Sigmoid colon (tissue), 7 donors: ENCODE results near the gene FBXO38. TPM values are rescaled to one million over a fixed set of nuclear protein-coding genes. Genes with fewer than 3 reads are reported as not detected.

ENCODE experiments used
- DNase-seq: peaks from one replicate; pipeline ENCODE4 v3.0.0-alpha.2; 2019
- H3K27ac ChIP-seq, 4 donors: fragments of 200-600 bp; sonication (generic); one replicate each; pipeline ENCODE4 v1.5.1; 2016 to 2019; ENCODE audit warnings: mild to moderate bottlenecking in 1 of 4
- H3K27me3 ChIP-seq, 3 donors: fragments of 200-600 bp; sonication (generic); one replicate each; pipeline ENCODE4 v1.5.1; 2019; ENCODE audit warnings: mild to moderate bottlenecking in 1 of 3
- H3K36me3 ChIP-seq, 4 donors: fragments of 200-600 bp; sonication (generic); one replicate each; pipeline ENCODE4 v1.5.1; 2016 to 2019
- H3K4me1 ChIP-seq, 4 donors: fragments of 200-600 bp; sonication (generic); one replicate each; pipeline ENCODE4 v1.5.1; 2017 to 2019
- H3K4me3 ChIP-seq, 4 donors: fragments of 200-600 bp; sonication (generic); one replicate each; pipeline ENCODE4 v1.5.1; 2017 to 2019; ENCODE audit warnings: mild to moderate bottlenecking in 2 of 4, moderate library complexity in 1 of 4
- H3K9me3 ChIP-seq, 4 donors: fragments of 200-600 bp in 3 of 4; sonication (generic) in 3 of 4; one replicate each; pipeline versions ENCODE4 v1.5.1 to v1.6.1; 2013 to 2019
- CTCF ChIP-seq, 4 experiments: fragments of 450-650 bp in 3 of 4; fragments of 200-600 bp in 1 of 4; IDR thresholded peaks; one replicate each; pipeline ENCODE4 v1.5.1; 2016 to 2019; ENCODE audit warnings: antibody characterized with exemption in 4 of 4, mild to moderate bottlenecking in 3 of 4, moderate library complexity in 2 of 4
- EP300 ChIP-seq, 4 donors: sonication (generic); formaldehyde crosslinking; IDR thresholded peaks; one replicate each; pipeline ENCODE4 v1.6.1; 2017; ENCODE audit warnings: antibody characterized with exemption in 4 of 4
- POLR2A ChIP-seq, 2 donors: fragments of 450-650 bp; IDR thresholded peaks; one replicate each; pipeline ENCODE4 v1.6.1; 2016; ENCODE audit warnings: antibody characterized with exemption in 2 of 2, mild to moderate bottlenecking in 2 of 2, moderate library complexity in 2 of 2
- POLR2AphosphoS5 ChIP-seq, 4 donors: sonication (generic); formaldehyde crosslinking; IDR thresholded peaks; one replicate each; pipeline ENCODE4 v1.6.1; 2017; ENCODE audit warnings: antibody characterized with exemption in 4 of 4
- WGBS, 2 donors: extraction: QIAGEN DNeasy Blood & Tissue Kit; methylation state at CpG; one replicate each; pipeline ENCODE4 v1.1.7; 2013; 5-methylcytosine and 5-hydroxymethylcytosine counted together
- intact Hi-C: fragments of 100-400 bp; cut with DNase I; formaldehyde crosslinking; loops from one replicate; pipeline ENCODE4 v1.15.1; 2023
- polyA plus RNA-seq, 3 donors: library from polyadenylated mRNA; stranded (reverse); fragments of 200-250 nt; gene quantifications; one replicate each; pipeline ENCODE4 v1.2.3, GENCODE V29; 2013
- total RNA-seq, 4 donors: library from RNA; depleted of rRNA; stranded (reverse); fragments of >200 nt; gene quantifications; one replicate each; pipeline ENCODE4 v1.1.0, GENCODE V29; 2016
- donor health status: healthy with polysubstance abuse.
- donor health status: Bipolar disorder and iron deficiency.
- donor health status: healthy.

FBXO38 gene
- total and polyA plus RNA-seq, 7 donors: 11.4 to 59.6 (median 46.0) TPM

- TF ChIP-seq POLR2A (IDR thresholded peaks at IDR 0.05) (no peak), EP300 (IDR thresholded peaks at IDR 0.05) (peak in 2 of 4 donors; percentile 67), POLR2AphosphoS5 (IDR thresholded peaks at IDR 0.05) (peak; percentile 41 to 74 (median 67)), CTCF (IDR thresholded peaks at IDR 0.05) (no peak)
- no peaks in the 10 kb centered on the region for H3K9me3 ChIP-seq
- peak; percentile 64 for DNase-seq
- H3K27me3 ChIP-seq: no peaks in the 10 kb centered on the region
- intact Hi-C loops: no loop called here
- peaks cover 0 to 41% (median 17%) of the 10 kb centered on the region in 4 donors for H3K4me1 ChIP-seq
- peaks cover 12 to 82% (median 29%) of the 10 kb centered on the region in 4 donors for H3K36me3 ChIP-seq
- WGBS, 2 donors: 92% methylated on average over 4 of the region's 4 CpGs
- H3K27ac ChIP-seq: peak overlapping the region in 3 of 4 donors; percentile 58 to 77 (median 72)
- no peak overlapping the region for H3K4me3 ChIP-seq
Measured at GRCh38 chr5:148414833-148415232, 31.1 kb downstream of the FBXO38 start.

- peaks cover 0 to 41% (median 17%) of the 10 kb centered on the region in 4 donors for H3K4me1 ChIP-seq
- no peak for DNase-seq
- H3K36me3 ChIP-seq: peaks cover 9 to 74% (median 17%) of the 10 kb centered on the region in 4 donors
- intact Hi-C loops: no loop called here
- H3K27me3 ChIP-seq: no peaks in the 10 kb centered on the region
- no peaks in the 10 kb centered on the region for H3K9me3 ChIP-seq
- TF ChIP-seq CTCF (IDR thresholded peaks at IDR 0.05) (no peak), POLR2A (IDR thresholded peaks at IDR 0.05) (no peak), EP300 (IDR thresholded peaks at IDR 0.05) (no peak), POLR2AphosphoS5 (IDR thresholded peaks at IDR 0.05) (no peak)
- 83 to 91% methylated on average over 1 of the region's 1 CpG for WGBS, 2 donors
- peak overlapping the region in 3 of 4 donors; percentile 58 to 77 (median 72) for H3K27ac ChIP-seq
- H3K4me3 ChIP-seq: no peak overlapping the region
Measured at GRCh38 chr5:148416416-148416815, 32.7 kb downstream of the FBXO38 start.

- peak overlapping the region in 3 of 4 donors; percentile 58 to 77 (median 72) for H3K27ac ChIP-seq
- no peak for DNase-seq
- H3K36me3 ChIP-seq: peaks cover 9 to 69% (median 17%) of the 10 kb centered on the region in 4 donors
- H3K27me3 ChIP-seq: no peaks in the 10 kb centered on the region
- no peaks in the 10 kb centered on the region for H3K9me3 ChIP-seq
- no peak overlapping the region for H3K4me3 ChIP-seq
- peak in 3 of 4 donors; percentile 6 to 38 (median 12) for TF ChIP-seq POLR2AphosphoS5 (IDR thresholded peaks at IDR 0.05)
- TF ChIP-seq POLR2A (IDR thresholded peaks at IDR 0.05): no peak
- WGBS, 2 donors: 86 to 91% methylated on average over 7 of the region's 7 CpGs
- H3K4me1 ChIP-seq: peaks cover 0 to 41% (median 17%) of the 10 kb centered on the region in 4 donors
- intact Hi-C loops: no loop called here
Measured at GRCh38 chr5:148416921-148417320, 33.2 kb downstream of the FBXO38 start.

DNA sequence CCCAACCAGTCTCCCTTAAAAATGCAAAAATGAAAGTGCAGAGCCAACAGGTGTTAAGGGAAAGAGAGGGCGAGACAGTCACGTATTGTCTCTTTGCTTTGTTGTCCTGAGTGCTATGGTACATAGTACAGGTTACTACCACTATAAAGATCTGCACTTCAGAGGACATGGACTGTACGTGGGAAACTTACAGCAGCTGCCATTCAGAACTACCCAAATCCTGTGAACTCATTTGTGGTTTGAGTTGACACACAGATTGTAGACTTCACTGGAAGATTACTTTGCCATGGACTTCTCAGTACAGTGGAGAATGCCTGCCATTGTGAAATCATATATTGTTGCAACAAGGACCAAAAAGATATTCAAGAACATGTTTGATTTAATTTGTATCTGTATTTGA lies 34.8 kb downstream of the FBXO38 start:
- no peak overlapping the region for H3K27ac ChIP-seq
- H3K9me3 ChIP-seq: no peaks in the 10 kb centered on the region
- WGBS, 2 donors: 16 to 70% methylated on average over 3 of the region's 3 CpGs
- H3K4me3 ChIP-seq: no peak overlapping the region
- intact Hi-C loops: no loop called here
- TF ChIP-seq CTCF (IDR thresholded peaks at IDR 0.05): no peak
- no peak for TF ChIP-seq POLR2AphosphoS5 (IDR thresholded peaks at IDR 0.05)
- no peak for TF ChIP-seq POLR2A (IDR thresholded peaks at IDR 0.05)
- no peak for TF ChIP-seq EP300 (IDR thresholded peaks at IDR 0.05)
- peaks cover 9 to 75% (median 20%) of the 10 kb centered on the region in 4 donors for H3K36me3 ChIP-seq
- no peaks in the 10 kb centered on the region for H3K27me3 ChIP-seq
- DNase-seq: no peak
- H3K4me1 ChIP-seq: peaks cover 0 to 47% (median 17%) of the 10 kb centered on the region in 4 donors

DNA sequence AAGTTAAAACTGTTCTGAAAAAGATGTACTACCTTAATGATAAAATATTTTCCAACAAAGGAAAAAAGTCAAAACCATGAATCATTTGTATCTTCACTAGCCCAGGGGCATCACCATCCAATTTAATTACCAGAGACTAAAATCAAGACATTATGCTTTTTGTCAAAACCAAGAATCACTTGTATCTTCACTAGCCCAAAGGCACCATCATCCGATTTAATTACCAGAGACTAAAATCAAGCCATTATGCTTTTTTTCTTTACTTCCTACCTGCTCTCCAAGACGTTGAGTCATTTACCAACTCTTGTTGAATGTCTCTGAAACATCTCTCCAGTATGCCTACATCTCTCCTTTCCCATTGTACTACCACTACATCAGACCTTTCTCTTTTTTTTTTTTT lies 37.9 kb downstream of the FBXO38 start:
- Histone ChIP-seq H3K36me3 (peaks cover 25 to 87% (median 38%) of the 10 kb centered on the region in 4 donors), H3K27ac (no peak overlapping the region), H3K4me1 (peaks cover 0 to 17% (median 6%) of the 10 kb centered on the region in 4 donors), H3K27me3 (no peaks in the 10 kb centered on the region), H3K4me3 (no peak overlapping the region), H3K9me3 (no peaks in the 10 kb centered on the region)
- TF ChIP-seq CTCF (IDR thresholded peaks at IDR 0.05): no peak
- TF ChIP-seq POLR2A (IDR thresholded peaks at IDR 0.05): no peak
- no peak for TF ChIP-seq EP300 (IDR thresholded peaks at IDR 0.05)
- no peak for TF ChIP-seq POLR2AphosphoS5 (IDR thresholded peaks at IDR 0.05)
- no peak for DNase-seq
- intact Hi-C loops: no loop called here
- 90 to 91% methylated on average over 2 of the region's 2 CpGs for WGBS, 2 donors
